HS-5 (cell line): ENCODE results near the gene PCDHA8.
A peak's percentile ranks its signal among the peaks of the same experiment; 100 is the strongest.
"Not testable (repeated sequence)": the region's sequence is repeated elsewhere in the genome, so short reads cannot be mapped to it uniquely, and the experiment has no call there.

Experiments used
- DNase-seq: peaks from one replicate; pipeline ENCODE4 v3.0.0-alpha.2; 2012; ENCODE audit warnings: low read depth

Gene PCDHA8

GRCh38 chr5:140875085-140876065 lies 34.4 kb downstream of the PCDHA8 start, which contains the start of gene PCDHA12:
PCDHA12 (plus strand) TSS chr5:140875308; CDS start chr5:140875473, 165 bp downstream.
- DNase-seq: no peak

GRCh38 chr5:140876541-140877261 lies 35.7 kb downstream of the PCDHA8 start:
- not testable (repeated sequence) for DNase-seq

DNA sequence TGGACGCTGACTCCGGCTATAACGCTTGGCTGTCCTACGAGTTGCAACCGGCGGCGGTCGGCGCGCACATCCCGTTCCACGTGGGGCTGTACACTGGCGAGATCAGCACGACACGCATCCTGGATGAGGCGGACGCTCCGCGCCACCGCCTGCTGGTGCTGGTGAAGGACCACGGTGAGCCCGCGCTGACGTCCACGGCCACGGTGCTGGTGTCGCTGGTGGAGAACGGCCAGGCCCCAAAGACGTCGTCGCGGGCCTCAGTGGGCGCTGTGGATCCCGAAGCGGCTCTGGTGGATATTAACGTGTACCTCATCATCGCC lies 36.2 kb downstream of the PCDHA8 start:
- DNase-seq: no peak

GRCh38 chr5:140881889-140882590 lies 41.1 kb downstream of the PCDHA8 start, which contains the start of gene PCDHA13:
PCDHA13 (plus strand) TSS chr5:140882124; CDS start chr5:140882269, 145 bp downstream.
- DNase-seq: no peak

DNA sequence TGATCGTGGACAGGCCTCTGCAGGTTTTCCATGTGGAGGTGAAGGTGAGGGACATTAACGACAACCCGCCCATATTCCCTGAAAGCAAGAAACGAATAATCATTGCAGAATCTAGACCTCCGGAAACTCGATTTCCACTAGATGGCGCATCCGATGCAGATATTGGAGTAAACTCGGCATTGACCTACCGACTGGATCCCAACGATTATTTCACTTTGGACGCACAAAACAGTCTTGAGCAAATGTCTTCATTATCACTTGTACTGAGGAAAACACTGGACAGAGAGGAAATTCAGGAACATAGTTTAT lies 41.6 kb downstream of the PCDHA8 start:
- peak; percentile 9 for DNase-seq

DNA sequence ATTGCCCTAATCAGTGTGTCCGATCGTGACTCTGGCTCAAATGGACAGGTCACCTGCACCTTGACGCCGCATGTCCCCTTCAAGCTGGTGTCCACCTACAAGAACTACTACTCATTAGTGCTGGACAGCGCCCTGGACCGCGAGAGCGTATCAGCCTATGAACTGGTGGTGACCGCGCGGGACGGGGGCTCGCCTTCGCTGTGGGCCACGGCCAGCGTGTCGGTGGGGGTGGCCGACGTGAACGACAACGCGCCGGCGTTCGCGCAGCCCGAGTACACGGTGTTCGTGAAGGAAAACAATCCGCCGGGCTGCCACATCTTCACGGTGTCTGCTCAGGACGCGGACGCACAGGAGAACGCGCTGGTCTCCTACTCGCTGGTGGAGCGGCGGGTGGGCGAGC lies 42.4 kb downstream of the PCDHA8 start:
- no peak for DNase-seq

DNA sequence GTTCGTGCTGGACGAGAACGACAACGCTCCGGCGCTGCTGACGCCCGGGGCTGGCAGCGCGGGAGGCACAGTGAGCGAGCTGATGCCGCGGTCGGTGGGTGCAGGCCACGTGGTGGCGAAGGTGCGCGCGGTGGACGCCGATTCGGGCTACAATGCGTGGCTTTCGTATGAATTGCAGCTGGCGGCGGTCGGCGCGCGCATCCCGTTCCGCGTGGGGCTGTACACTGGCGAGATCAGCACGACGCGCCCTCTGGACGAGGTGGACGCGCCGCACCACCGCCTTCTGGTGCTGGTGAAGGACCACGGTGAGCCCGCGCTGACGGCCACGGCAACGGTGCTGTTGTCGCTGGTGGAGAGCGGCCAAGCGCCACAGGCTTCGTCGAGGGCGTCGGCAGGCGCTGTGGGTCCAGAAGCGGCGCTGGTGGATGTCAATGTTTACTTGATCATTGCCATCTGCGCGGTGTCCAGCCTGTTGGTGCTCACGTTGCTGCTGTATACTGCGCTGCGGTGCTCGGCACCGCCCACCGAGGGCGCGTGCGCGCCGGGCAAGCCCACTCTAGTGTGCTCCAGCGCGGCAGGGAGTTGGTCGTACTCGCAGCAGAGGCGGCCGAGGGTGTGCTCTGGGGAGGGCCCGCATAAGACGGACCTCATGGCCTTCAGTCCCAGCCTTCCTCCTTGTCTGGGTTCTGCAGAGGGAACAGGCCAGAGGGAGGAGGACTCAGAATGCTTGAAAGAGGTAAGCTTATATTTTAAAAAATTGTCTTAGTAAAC lies 43.1 kb downstream of the PCDHA8 start:
- no peak for DNase-seq
